DND-41 (cell line): ENCODE results near the gene ANO2.

ENCODE experiments used
- EZH2 ChIP-seq: IDR thresholded peaks from 3 replicates; pipeline ENCODE4 v1.6.1; 2012; ENCODE audit warnings: borderline replicate concordance, low read depth, mild to moderate bottlenecking, moderate library complexity, low read length, inconsistent platforms; ENCODE audit not compliant: severe bottlenecking
- TF ChIP-seq, protein P1 (sequence below): IDR thresholded peaks from 2 replicates; pipeline ENCODE4 v1.5.1; 2012; ENCODE audit warnings: borderline replicate concordance, low read length, moderate library complexity, mild to moderate bottlenecking; ENCODE audit not compliant: poor library complexity, severe bottlenecking; ENCODE audit errors: extremely low read depth

GRCh38 chr12:5620896-5621295, 324.2 kb downstream of the ANO2 start:
- TF ChIP-seq, protein P1, sequence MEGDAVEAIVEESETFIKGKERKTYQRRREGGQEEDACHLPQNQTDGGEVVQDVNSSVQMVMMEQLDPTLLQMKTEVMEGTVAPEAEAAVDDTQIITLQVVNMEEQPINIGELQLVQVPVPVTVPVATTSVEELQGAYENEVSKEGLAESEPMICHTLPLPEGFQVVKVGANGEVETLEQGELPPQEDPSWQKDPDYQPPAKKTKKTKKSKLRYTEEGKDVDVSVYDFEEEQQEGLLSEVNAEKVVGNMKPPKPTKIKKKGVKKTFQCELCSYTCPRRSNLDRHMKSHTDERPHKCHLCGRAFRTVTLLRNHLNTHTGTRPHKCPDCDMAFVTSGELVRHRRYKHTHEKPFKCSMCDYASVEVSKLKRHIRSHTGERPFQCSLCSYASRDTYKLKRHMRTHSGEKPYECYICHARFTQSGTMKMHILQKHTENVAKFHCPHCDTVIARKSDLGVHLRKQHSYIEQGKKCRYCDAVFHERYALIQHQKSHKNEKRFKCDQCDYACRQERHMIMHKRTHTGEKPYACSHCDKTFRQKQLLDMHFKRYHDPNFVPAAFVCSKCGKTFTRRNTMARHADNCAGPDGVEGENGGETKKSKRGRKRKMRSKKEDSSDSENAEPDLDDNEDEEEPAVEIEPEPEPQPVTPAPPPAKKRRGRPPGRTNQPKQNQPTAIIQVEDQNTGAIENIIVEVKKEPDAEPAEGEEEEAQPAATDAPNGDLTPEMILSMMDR, result no peak
- TF ChIP-seq EZH2, result no peak
